ENCODE data around the gene CYP4F2. TPM values are rescaled to one million over a fixed set of nuclear protein-coding genes. Genes with fewer than 3 reads are reported as not detected.
"Not testable (repeated sequence)": the region's sequence is repeated elsewhere in the genome, so short reads cannot be mapped to it uniquely, and the experiment has no call there.

Gene CYP4F2
- total and polyA plus RNA-seq, 2 donors (not counting 3 experiments of a cell fraction or from before 2014, with no cell fraction given) = not detected

DNA sequence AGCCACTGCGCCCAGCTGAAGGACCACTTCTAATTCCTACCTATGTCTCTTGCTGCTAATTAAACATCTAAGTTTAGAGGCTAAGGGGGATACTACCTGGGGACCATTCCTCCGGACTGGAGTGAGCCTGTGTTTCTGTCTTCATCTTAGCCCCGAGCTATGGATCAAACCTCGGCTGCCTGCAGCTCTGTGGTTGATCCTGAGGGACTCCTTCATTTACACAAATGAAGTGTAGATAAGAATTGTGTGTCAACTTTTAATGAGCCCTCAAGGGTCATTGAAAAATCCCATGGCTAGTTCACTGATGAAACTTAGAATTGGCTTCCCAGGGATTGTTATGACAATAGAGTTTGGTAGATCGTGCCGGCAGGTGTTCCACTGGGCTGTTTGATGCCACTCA, 51.0 kb downstream of the CYP4F2 start:
- POLR2A ChIA-PET = no interaction called here

DNA sequence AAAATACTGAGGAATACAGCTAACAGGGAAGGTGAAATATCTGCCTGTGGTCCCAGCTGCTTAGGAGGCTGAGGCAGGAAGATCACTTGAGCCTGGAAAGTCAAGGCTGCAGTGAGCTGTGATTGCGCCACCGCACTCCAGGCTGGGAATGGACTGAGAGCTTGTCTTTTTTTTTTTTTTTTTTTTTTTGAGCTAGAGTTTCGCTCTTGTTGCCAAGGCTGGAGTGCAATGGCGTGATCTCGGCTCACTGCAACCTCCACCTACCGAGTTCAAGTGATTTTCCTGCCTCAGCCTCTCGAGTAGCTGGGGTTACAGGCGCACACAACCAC, 54.0 kb downstream of the CYP4F2 start:
- H2AFZ ChIP-seq (ENCODE audit: low read depth, low read length); H3K9me3 ChIP-seq (replicated peaks; ENCODE audit: control insufficient read depth, insufficient read depth, low read length); H3K4me1 ChIP-seq (ENCODE audit: control insufficient read depth, extremely low read depth, insufficient read depth, low read length); H3K27ac ChIP-seq (ENCODE audit: insufficient read depth, low read depth, low read length); POLR2A ChIA-PET; H3K36me3 ChIP-seq (ENCODE audit: control insufficient read depth in 2 of 2, extremely low read depth in 1 of 2, insufficient read depth in 2 of 2, low read length in 2 of 2); H4K20me1 ChIP-seq (replicated peaks; ENCODE audit: control insufficient read depth, extremely low read depth, insufficient read depth, low read length); H3K4me2 ChIP-seq (ENCODE audit: insufficient read depth, low read length); FAIRE-seq; intact Hi-C loops (cut with micrococcal nuclease); H3K9me1 ChIP-seq (replicated peaks; ENCODE audit: control insufficient read depth, extremely low read depth, insufficient read depth, low read length); H3K27me3 ChIP-seq (ENCODE audit: control insufficient read depth in 2 of 2, insufficient read depth in 2 of 2, low read length in 2 of 2); H3K79me2 ChIP-seq (ENCODE audit: control insufficient read depth, insufficient read depth, low read length); BruUV-seq (replicated peaks); DNase-seq (ENCODE audit: low read depth, low spot score); H3K9ac ChIP-seq (replicated peaks; ENCODE audit: extremely low read depth, insufficient read depth, low read length); dilution Hi-C loops (cut with MboI; ENCODE audit: extremely low pct_ligation_motif_present, low sequenced_read_pairs); H3K4me3 ChIP-seq (replicated peaks in 1 of 3; ENCODE audit: insufficient read depth in 1 of 3, low read depth in 1 of 3, low read length in 3 of 3): not testable (repeated sequence)
- CTCF ChIA-PET = interaction anchor here (0.6 kb wide), 1 partner anchor 63 kb away, joined by 3 read pairs; no protein-coding TSS in a partner anchor

More for the DNA sequence above, 51.0 kb downstream of the CYP4F2 start:
- CTCF ChIA-PET = no interaction called here
- Histone ChIP-seq H3K9ac (replicated peaks; ENCODE audit: extremely low read depth, insufficient read depth, low read length) (no peak overlapping the region), H3K27ac (ENCODE audit: insufficient read depth, low read depth, low read length) (no peak overlapping the region), H3K79me2 (ENCODE audit: control insufficient read depth, insufficient read depth, low read length) (no peaks in the 10 kb centered on the region), H3K9me1 (replicated peaks; ENCODE audit: control insufficient read depth, extremely low read depth, insufficient read depth, low read length) (no peaks in the 10 kb centered on the region), H3K4me3 (replicated peaks in 1 of 3; ENCODE audit: insufficient read depth in 1 of 3, low read depth in 1 of 3, low read length in 3 of 3) (no peak overlapping the region), H2AFZ (ENCODE audit: low read depth, low read length) (no peak overlapping the region), H3K36me3 (ENCODE audit: control insufficient read depth in 2 of 2, extremely low read depth in 1 of 2, insufficient read depth in 2 of 2, low read length in 2 of 2) (no peaks in the 10 kb centered on the region), H3K9me3 (replicated peaks; ENCODE audit: control insufficient read depth, insufficient read depth, low read length) (no peaks in the 10 kb centered on the region), H3K4me1 (ENCODE audit: control insufficient read depth, extremely low read depth, insufficient read depth, low read length) (no peaks in the 10 kb centered on the region), H4K20me1 (replicated peaks; ENCODE audit: control insufficient read depth, extremely low read depth, insufficient read depth, low read length) (no peaks in the 10 kb centered on the region), H3K27me3 (ENCODE audit: control insufficient read depth in 2 of 2, insufficient read depth in 2 of 2, low read length in 2 of 2) (no peaks in the 10 kb centered on the region), H3K4me2 (ENCODE audit: insufficient read depth, low read length) (no peak overlapping the region)
- DNase-seq (ENCODE audit: low read depth, low spot score) (no peak), FAIRE-seq (no peak)
- dilution Hi-C loops (cut with MboI; ENCODE audit: extremely low pct_ligation_motif_present, low sequenced_read_pairs) (no loop called here), intact Hi-C loops (cut with micrococcal nuclease) (no loop called here)
- no TSS peak for BruUV-seq (replicated peaks)
- TF ChIP-seq, protein P1, sequence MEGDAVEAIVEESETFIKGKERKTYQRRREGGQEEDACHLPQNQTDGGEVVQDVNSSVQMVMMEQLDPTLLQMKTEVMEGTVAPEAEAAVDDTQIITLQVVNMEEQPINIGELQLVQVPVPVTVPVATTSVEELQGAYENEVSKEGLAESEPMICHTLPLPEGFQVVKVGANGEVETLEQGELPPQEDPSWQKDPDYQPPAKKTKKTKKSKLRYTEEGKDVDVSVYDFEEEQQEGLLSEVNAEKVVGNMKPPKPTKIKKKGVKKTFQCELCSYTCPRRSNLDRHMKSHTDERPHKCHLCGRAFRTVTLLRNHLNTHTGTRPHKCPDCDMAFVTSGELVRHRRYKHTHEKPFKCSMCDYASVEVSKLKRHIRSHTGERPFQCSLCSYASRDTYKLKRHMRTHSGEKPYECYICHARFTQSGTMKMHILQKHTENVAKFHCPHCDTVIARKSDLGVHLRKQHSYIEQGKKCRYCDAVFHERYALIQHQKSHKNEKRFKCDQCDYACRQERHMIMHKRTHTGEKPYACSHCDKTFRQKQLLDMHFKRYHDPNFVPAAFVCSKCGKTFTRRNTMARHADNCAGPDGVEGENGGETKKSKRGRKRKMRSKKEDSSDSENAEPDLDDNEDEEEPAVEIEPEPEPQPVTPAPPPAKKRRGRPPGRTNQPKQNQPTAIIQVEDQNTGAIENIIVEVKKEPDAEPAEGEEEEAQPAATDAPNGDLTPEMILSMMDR (IDR thresholded peaks at IDR 0.05; ENCODE audit: extremely low read depth in 1 of 2, insufficient read depth in 1 of 2, low read depth in 1 of 2, low read length in 2 of 2) = no peak
- TF ChIP-seq POLR2A (IDR thresholded peaks at IDR 0.05; ENCODE audit: low read depth, low read length) = no peak
- no peak for TF ChIP-seq MYC (IDR thresholded peaks at IDR 0.05; ENCODE audit: low read depth, low read length)
- TF ChIP-seq EZH2 (IDR thresholded peaks at IDR 0.05; ENCODE audit: borderline replicate concordance, low read depth, low read length, severe bottlenecking) = no peak
- TF ChIP-seq JUN (IDR thresholded peaks at IDR 0.05; ENCODE audit: borderline replicate concordance, insufficient read depth, insufficient read length, low read depth) = no peak
- TF ChIP-seq POLR2AphosphoS5 (IDR thresholded peaks at IDR 0.05; ENCODE audit: insufficient read depth, low read depth, low read length) = no peak
- TF ChIP-seq, protein P2, sequence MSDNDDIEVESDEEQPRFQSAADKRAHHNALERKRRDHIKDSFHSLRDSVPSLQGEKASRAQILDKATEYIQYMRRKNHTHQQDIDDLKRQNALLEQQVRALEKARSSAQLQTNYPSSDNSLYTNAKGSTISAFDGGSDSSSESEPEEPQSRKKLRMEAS (IDR thresholded peaks at IDR 0.05; ENCODE audit: insufficient read depth, insufficient read length) = no peak
- TF ChIP-seq GATA2 (IDR thresholded peaks at IDR 0.05; ENCODE audit: insufficient read depth, insufficient read length, low read depth, low read length) = no peak
- TF ChIP-seq FOS (IDR thresholded peaks at IDR 0.05; ENCODE audit: borderline replicate concordance, insufficient read depth, low read length) = no peak

Data from endothelial cell of umbilical vein (primary cell).